OCI-LY7 (cell line): Measurements from ENCODE around the gene MVB12B.

ENCODE experiments used
- CTCF ChIP-seq: fragments of 200-600 bp; sonication (generic); conservative IDR thresholded peaks from 2 replicates; pipeline ENCODE4 v1.5.1; 2014; ENCODE audit warnings: mild to moderate bottlenecking, antibody characterized with exemption, low read length, moderate library complexity, mixed read lengths
- EZH2phosphoT487 ChIP-seq: fragments of 200-600 bp; sonication (generic); IDR thresholded peaks from 2 replicates; pipeline ENCODE4 v1.6.1; 2018; ENCODE audit warnings: low read depth, borderline replicate concordance, mild to moderate bottlenecking, mixed run types, antibody characterized with exemption, low read length, moderate library complexity, mixed read lengths

GRCh38 chr9:126390923-126391322 lies 64.3 kb downstream of the MVB12B start:
- TF ChIP-seq CTCF (no peak), EZH2phosphoT487 (no peak)
